Epithelial cell of proximal tubule (primary cell): ENCODE measurements around the gene S100A13. TPM values are rescaled to one million over a fixed set of nuclear protein-coding genes. Genes with fewer than 3 reads are reported as not detected.

Experiments
- DNase-seq: peaks from one replicate; pipeline ENCODE4 v3.0.0-alpha.2; 2011; ENCODE audit warnings: low read depth
- H3K4me3 ChIP-seq: 2 replicates; pipeline ENCODE4 v1.5.1; 2011; ENCODE audit warnings: low read depth, mild to moderate bottlenecking, low read length
- CTCF ChIP-seq: conservative IDR thresholded peaks from 2 replicates; pipeline ENCODE4 v1.5.1; 2012; ENCODE audit warnings: low read depth, mild to moderate bottlenecking, low read length
- total RNA-seq: library from RNA; depleted of rRNA; stranded (reverse); fragments of >200 nt; gene quantifications from 2 replicates; pipeline ENCODE4 v1.2.3, GENCODE V29; 2015

Gene S100A13
- total RNA-seq, 1 donor from 2014 or later, result 345 TPM

- no peak for TF ChIP-seq CTCF
- no peak overlapping the region for H3K4me3 ChIP-seq
- DNase-seq, result no peak
Measured at GRCh38 chr1:153614906-153615305, 12.4 kb downstream of the S100A13 start.

GRCh38 chr1:153614189-153614900 is 13.0 kb downstream of the S100A13 start:
- DNase-seq, result no peak
- H3K4me3 ChIP-seq, result no peak overlapping the region
- TF ChIP-seq CTCF, result peak; percentile 23

GRCh38 chr1:153613406-153613805 is 13.9 kb downstream of the S100A13 start:
- peak overlapping the region; percentile 99 for H3K4me3 ChIP-seq
- no peak for TF ChIP-seq CTCF
- no peak for DNase-seq

- peak within 1 kb of the TSS; percentile 99 for H3K4me3 ChIP-seq
- TF ChIP-seq CTCF, result no peak
- no peak for DNase-seq
Measured at GRCh38 chr1:153612755-153613331, 14.5 kb downstream of the S100A13 start, which contains the start of gene S100A16. Gene S100A16 (minus strand): TSS chr1:153613137. CDS start chr1:153608151, 4,986 bp downstream.

- no peak for TF ChIP-seq CTCF
- no peak for DNase-seq
- H3K4me3 ChIP-seq, result peak overlapping the region; percentile 99
Measured at GRCh38 chr1:153612111-153612754, 15.1 kb downstream of the S100A13 start.

- TF ChIP-seq CTCF, result no peak
- H3K4me3 ChIP-seq, result peak overlapping the region; percentile 99
- DNase-seq, result no peak
Measured at GRCh38 chr1:153611356-153611755, 15.9 kb downstream of the S100A13 start.
